NCI-H345 treated with DMSO at 0.1 percent for 48 hours (cell line): ENCODE measurements around the gene SLC38A3.
"Not testable (repeated sequence)": the region's sequence is repeated elsewhere in the genome, so short reads cannot be mapped to it uniquely, and the experiment has no call there.

Experiments used
- DNase-seq: peaks from one replicate; lab custom pipeline; 2025; ENCODE audit not compliant: unreplicated experiment; lab: John Stamatoyannopoulos, UW

The SLC38A3 gene

DNA sequence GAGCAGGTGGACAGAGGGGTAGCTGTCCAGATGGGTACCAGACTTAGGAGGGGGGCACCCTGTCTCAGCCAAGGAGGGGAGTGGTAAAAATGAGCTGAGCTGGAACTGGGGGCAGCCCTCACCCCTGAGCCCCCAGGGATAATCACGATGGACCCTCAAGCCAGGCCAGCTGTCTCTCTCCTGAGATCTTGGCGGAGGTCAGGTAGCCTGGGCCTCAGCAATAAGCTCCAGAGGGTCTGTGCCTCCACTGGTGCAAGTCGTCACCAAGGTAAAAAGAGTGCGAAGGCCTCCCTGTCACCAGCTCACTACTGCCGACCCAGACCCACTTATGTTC, 5.1 kb downstream of the SLC38A3 start:
- no peak for DNase-seq

DNA sequence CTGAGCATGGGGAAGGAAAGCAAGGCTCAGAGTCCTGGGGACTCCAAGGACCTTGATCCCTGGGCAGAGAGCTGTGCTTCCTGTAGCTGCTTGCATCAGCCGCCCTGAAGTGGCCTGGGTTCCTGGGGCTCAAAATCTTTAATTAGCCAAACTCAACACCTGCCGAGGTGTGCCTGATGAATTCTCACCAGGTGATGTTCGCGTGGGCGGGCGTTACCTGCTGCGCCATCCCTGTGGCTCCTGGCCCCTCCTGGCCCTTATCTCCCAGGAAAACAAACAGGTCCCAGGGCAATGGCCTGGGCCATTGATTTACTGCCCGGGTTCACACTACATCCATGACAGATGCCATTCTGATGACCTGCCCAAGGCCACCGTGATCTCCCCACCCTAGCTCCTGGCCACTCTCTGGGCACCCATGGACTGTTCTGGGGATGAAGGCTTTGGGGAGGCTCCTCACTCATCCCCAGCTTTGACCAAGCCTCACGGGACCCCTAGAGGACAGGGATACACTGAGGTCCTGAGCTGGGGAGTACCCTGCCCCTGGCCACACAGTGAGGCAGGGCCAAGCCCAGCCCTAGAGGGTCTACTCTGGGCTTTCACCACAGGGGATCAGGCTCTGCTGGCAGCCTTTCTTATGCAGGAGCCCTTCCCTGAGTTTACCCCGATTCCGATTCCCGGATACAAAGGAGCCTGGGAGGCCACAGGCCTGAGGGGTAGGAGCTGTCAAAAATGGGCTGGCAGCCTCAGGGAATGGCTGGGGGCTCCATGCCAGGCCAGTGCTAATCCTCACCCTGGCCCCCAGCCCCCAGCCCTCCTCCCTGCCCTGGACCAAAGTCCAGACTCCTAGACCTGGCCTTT, 5.7 kb downstream of the SLC38A3 start:
- DNase-seq = peak; percentile 21

DNA sequence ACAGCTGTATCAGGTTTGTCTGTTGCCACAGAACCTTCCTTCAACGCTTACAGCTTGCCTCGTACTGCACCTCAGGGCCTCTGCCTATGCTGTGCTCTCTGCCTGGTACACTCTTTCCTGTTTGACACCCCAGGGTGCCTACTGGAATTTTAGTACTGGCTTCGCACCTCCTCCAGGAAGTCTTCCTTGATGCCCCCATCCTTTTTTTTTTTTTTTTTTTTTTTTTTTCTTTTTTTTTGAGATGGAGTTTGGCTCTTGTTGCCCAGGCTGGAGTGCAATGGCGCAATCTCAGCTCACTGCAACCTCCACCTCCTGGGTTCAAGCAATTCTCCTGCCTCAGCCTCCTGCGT, 6.3 kb downstream of the SLC38A3 start:
- DNase-seq = not testable (repeated sequence)

DNA sequence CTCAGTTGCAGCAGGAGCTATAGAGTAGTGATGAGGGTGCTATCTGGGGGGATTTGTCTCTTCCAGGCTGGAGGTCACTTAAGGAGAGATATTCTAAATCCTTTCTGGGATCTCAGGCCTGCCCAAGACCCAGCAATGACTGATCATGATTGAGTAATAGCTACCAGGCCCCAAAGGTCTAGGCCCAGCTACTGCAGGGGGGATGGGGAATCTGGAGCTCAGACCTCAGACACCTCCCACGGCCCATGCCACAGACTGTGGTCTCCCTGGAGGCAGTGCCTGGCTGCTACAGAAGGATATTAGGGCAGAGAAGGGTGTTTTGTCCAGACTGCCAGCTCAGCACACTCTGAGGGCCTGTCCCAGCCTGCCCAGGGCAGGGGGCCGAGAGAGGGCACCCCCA, 6.9 kb downstream of the SLC38A3 start:
- no peak for DNase-seq

DNA sequence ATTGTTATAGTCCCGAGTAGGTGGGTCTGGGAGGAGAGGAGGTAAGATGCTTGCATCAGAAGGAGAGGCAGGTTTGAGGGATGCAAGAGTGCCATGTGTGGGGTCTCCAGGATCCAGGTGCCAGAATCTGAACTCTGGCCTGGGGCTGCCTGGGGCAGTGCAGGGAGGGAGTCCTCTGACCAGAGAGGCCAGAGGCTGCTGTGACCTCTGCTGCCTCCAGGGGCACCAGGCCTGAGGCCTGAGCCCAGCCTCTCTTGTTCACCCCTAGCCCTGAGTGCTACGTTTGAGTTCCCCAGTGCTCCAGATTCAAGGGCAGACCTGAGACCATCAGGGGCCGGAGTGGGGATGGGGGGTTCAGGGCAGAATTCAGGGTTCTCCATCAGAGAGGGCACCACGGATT, 7.4 kb downstream of the SLC38A3 start:
- DNase-seq = no peak

DNA sequence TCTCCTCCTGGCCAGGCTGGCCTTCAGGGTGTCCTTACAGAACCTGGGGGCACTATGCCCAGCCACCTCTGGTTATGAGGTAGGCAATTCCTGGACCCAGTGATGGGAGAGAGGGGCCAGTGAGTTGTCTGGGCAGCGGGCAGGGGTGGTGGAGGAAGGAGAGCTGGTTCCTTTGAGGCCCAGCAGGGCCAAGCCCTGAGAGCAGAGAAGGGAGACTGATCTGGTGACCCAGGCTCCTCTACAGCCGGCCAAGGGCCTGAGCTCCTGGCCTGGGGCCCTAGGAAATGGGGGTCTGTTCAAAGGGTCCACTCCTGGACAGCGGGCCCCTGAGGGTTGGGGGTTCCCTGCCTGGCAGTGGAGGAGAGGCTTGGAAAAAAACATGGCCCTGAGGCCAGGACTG, 7.9 kb downstream of the SLC38A3 start:
- DNase-seq = no peak

DNA sequence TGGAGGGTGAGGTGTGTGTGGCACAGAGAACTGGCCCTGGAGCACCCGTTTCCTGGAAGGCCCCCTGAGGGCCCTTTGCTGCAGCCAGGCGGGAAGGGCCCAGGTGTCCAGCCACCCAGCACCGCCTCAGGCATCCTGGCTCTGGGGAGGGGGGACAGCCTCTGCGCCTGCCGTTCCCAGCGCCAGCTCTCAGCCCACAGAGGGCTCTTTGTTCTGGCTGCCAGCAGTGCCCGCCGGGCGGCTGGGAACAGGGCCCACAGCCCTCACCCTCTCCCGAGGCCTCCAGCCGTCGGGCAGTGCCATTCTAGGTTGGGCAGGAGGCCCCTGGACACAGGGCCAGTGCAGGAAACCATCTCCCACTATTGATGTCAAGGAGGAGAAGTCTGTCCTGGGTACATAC, 8.3 kb downstream of the SLC38A3 start:
- no peak for DNase-seq

DNA sequence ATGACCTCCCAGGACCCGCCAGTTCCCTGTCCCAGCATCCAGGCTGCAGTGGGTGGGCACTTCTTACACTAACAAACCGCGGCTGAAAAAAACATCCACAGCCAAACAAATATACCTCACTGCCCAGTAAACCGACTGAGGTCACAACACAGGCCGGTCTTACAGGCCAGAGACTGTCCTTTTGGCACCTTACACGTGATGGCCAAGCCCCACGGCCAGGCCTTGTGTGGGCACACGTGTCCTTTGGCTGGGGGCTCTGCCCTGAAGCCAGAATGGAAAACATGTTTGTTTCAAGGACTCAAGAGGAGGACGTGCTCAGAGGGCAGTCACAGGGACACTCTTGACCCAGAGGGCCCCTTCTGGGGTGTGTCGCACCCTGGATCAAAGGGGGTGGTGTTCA, 9.8 kb downstream of the SLC38A3 start:
- DNase-seq = no peak

DNA sequence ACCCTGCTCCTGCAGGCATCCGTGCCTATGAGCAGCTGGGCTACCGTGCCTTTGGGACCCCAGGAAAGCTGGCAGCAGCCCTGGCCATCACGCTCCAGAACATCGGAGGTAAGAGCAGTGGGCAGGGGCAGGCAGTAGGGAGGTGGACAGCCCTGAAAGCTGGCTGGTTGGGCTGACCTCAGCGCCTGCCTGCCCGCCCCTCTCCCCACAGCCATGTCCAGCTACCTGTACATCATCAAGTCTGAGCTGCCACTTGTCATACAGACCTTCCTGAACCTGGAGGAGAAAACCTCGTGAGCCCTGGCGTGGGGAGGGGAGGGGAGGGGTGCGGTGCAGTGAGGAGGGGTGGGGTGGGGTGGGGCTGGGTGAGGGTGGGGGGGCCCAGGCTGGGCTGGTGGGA, 10.5 kb downstream of the SLC38A3 start:
- DNase-seq = no peak

DNA sequence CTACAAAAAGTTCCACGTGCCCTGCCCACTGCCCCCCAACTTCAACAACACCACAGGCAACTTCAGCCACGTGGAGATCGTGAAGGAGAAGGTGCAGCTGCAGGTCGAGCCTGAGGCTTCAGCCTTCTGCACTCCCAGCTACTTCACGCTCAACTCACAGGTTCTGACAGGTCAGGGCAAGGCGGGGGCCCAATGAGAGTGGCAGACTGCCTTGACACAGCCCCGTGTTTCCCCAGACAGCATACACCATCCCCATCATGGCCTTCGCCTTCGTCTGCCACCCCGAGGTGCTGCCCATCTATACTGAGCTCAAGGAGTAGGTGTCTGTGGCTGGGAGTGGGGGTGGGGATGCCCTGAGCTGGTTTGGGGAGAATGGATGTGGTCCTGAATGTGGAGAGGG, 12.6 kb downstream of the SLC38A3 start:
- DNase-seq = no peak

DNA sequence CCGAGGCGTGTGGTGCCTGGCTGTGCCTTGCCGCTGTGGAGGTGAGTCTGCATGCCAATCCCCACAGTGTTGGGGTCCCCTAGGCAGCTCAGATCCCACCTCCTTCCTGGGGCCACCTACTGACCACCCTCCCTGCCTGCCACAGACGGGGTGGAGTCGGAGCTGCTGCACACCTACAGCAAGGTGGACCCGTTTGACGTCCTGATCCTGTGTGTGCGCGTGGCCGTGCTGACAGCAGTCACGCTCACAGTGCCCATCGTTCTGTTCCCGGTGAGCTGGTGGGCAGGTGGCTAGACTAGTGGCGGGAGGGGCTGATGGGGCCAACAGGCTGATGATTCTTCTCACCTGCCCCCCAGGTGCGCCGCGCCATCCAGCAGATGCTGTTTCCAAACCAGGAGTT, 13.4 kb downstream of the SLC38A3 start:
- no peak for DNase-seq

DNA sequence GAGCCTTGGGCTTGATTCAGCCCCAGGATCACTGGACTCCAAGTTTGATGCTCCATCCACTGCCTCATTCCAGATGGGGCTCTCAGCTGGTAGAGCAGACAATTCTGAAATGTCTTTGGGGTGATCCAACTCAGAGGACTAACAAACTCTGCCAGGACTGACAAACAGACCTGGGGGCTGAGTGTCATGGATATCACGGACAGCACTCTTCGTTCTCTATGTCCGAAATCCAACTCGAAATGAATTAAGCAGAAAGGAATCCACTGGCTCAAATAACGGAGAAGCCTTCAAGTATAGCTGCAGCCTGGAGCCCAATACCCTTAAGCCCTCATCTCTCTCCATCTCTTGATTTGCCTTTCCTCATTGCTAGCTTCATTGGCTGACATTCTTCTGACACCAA, 14.2 kb downstream of the SLC38A3 start:
- DNase-seq = no peak

DNA sequence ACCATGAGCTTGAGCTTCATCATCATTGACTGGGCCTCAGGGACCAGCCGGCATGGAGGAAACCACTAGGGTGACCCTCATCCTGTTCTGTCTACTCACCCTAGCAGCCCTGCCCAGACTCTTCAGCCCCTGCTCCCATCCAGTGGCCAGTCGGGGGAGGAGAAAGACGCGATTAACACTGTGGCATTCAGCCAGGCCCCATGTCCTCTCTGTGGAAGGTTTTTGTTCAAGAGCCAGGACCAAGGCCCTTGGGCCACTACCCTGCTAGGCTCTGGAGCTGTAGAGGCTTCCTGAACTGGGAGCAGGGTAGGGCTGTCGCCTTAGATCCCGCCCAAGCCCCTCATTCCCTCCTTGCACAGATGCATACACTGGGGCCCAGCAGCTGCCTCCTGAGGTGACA, 15.0 kb downstream of the SLC38A3 start:
- DNase-seq = no peak

DNA sequence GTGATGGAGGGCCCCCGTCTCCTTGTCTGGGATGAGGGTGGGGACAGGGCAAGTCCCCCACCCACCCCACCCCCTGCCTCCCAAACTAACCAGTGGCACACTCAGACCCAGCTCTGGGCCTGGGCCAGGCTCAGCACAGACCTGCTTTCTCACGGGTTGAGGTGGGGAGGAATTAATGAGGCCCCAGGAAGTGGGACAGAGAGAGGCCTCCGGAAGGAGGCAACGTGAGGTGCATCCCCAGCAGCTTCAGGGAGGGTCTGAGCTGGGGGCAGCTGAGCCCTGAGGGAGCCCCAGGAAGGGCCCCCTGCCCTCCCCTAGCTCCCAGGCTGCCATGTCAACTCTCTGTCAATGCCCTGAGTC, 16.0 kb downstream of the SLC38A3 start:
- no peak for DNase-seq

DNA sequence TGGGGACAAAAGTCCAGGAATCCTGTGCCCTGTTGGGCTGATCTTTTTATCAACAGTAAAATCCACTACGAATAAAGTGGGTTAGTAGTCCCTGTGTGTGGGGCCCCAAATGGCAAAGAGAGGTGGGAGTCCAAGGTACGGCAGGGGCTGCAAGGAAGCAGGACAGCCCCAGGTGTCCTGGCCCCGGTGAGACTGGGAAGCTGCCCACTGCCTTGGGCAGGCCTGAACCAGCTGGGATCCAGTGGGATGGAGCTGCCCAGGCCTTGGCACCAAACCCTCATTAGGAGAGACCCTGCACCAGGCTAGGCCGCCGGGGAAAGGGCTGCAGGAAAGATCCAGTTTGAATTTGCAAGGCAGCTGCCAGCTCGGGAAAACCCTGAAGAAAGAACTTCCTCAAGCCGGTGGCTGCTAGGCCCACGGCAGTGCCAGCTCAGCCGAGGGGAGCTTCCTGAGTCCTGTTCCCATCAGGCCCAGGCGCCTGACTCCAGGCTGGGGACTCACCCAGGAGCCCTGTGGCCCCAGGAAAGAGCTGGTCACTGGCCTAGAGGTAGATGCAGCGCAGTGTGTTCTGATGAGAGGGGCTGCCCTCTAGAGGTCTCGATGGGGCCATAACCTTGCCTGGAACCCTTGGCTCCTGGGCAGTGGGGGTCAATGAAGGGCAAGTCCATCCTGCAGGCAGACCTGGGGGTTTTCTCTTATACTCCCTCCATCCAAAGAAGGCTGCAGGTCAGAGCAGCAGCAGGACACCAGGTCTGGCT, 16.5 kb downstream of the SLC38A3 start:
- DNase-seq = no peak

DNA sequence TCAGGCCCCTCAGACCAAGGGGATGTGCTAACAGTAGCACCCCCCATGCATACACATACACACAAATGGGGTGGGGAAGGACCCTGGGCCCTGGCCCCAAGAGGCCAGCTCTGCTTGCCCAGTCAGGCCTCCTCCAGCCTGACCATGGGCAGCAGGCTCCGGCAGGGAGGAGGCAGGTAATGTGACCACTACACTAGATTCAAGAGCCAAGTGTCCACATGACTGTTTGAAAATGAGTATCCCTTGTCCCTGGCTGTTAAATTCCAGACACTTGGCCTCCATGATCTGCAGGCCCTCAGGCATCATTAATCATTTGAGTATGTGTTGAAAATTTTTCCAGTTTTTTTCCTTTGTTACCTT, 17.1 kb downstream of the SLC38A3 start:
- no peak for DNase-seq

DNA sequence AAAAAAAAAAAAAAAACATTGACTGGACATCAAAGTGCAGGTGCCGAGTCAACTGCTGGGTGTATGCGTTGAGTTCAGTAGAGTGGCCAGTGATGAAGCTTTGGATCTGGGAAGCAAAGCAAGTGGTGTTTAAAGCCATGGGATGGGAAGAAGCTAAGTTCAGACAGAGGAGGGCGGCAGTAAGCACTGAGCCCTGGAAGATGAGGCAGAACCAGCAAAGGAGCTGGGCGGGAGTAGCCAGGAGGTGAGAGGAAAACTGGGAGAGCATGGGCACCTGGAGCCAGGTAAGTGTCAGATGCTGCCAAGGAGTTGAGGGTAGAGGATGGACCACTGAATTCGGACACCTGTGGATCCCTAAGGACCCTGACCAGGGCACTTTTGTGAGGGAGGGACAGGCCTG, 19.6 kb downstream of the SLC38A3 start:
- no peak for DNase-seq

DNA sequence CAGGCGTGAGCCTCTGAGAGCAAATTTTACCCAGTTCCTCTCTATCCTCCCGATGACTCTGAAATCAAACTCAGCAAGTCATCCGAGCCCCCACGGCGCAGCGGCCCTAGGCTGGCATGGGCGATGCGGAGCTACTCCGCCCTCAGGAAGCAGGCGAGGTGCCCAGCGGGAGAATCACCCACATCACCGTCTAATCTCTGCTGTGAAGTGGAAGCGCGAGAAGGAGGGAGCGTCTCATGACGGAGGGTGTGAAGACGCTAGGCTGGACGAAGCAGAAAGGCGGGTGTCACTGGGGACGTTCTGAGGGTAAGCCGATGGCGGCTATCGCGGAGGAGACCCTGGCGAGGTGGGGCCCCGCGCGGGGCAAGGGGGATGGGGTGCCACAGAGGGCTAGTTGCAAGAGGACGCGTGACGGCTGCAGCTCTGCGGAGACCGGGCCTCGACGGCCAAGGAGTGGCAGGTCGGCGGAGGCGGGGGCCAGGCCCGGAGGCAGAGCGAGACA, 21.9 kb downstream of the SLC38A3 start:
- peak; percentile 46 for DNase-seq

DNA sequence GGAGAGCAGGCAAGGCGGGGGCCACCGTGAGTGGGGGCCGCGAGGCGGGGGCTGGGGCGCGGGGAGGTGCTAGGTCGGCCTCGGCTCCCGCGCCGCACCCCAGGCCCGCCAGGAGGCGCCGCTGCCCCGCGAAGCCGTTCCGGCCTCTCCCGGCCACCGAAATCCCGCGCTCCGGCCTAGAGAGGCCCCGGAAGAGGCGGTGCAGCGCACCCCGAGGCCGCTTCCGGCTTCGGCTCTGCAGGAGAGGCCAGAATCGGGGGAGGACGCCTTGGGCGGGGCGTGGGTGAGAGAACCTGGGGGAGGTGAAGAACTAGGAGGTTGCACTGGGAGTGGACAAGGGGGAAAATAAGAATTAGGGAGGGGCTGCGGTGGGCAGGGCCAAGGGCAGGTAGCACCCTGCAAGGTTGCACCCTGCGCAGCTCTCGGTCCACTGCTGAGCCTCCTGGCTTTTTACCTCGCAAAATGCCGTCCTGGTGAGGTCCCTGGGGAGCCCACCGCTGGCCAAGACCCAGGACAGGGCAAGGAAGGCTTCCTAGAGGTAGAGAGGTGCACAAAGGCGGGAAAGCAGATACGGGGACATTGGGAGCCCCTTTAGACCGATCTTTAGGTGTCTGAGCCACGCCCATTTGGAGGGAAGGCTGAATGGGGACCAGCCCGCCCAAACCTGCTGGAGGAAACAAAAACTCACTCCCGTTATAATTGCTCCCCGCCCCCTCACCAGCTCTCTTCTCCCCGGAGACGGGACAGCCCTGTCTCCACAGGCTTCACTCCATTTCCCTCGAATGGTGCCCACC, 22.5 kb downstream of the SLC38A3 start:
- DNase-seq = peak; percentile 70

DNA sequence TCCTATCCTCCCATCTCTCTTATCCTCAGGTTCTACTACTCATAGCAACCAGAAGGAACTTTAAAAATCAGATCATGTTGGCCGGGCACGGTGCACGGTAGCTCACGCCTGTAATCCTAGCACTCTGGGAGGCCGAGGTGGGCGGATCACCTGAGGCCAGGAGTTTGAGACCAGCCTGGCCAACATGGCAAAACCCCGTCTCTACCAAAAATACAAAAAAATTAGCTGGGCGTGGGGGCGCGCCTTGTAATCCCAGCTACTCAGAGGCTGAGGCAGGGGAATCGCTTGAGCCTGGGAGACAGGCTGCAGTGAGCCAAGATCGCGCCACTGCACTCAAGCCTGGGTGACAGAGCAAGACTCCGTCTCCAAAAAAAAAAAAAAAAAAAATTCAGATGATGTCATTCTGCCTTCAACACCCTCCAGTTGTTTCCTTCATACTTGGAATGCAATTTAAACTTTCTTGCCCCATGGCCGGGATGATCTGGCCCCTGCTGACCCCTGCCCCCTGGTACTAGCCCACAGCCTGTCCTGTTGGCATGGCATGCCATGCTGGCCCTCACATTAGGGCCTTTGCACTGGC, 23.2 kb downstream of the SLC38A3 start:
- DNase-seq = not testable (repeated sequence)

DNA sequence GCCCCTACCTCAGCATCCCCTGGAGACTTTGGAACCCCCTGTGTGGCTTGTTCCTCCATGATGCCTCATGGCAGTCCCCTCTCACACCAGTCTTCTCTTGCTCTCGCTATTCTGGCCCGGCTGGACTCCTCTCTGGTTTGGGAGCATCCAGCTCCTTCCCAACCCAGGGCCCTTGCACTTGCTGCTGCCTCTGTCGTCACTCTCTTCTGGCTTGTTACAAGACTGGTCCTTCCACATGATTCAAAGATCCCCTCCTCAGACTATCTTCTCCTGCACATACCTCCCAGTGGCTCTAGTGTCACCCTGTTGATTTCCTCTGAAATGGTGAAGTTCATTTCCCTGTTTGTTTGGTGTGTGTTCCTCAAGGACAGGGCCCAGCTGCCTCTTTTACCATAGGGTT, 24.4 kb downstream of the SLC38A3 start:
- DNase-seq = no peak
